ENCODE measurements around the gene NISCH. TPM values are rescaled to one million over a fixed set of nuclear protein-coding genes. Genes with fewer than 3 reads are reported as not detected.
A peak's percentile ranks its signal among the peaks of the same experiment; 100 is the strongest.

Gene NISCH
- total and polyA plus RNA-seq, 3 donors from 2014 or later, result 166 to 327 (median 315) TPM

DNA sequence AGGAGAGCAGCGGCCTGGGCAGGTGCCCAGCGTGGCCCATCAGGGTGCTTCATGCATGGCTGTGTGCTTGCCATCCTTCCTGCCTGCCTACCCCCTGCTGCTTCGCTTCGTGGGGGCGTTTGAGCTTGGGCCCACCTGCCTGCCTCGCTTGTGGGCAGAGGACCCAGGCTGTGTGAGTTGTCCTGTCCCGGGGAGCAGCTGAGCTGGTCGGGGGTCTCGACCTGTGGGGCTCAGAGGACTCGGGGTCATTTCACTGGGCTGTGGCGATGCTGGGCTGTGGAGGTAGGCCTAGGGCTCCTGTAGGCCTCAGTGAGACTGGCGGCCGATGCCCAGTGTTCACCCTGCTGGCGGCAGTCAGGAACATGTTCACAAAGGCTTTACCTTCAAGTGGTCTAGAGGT, 27.7 kb downstream of the NISCH start:
- intact Hi-C loops (cut with DNase I; ENCODE audit: low total_unique reads), result no loop called here
- TF ChIP-seq, protein P1, sequence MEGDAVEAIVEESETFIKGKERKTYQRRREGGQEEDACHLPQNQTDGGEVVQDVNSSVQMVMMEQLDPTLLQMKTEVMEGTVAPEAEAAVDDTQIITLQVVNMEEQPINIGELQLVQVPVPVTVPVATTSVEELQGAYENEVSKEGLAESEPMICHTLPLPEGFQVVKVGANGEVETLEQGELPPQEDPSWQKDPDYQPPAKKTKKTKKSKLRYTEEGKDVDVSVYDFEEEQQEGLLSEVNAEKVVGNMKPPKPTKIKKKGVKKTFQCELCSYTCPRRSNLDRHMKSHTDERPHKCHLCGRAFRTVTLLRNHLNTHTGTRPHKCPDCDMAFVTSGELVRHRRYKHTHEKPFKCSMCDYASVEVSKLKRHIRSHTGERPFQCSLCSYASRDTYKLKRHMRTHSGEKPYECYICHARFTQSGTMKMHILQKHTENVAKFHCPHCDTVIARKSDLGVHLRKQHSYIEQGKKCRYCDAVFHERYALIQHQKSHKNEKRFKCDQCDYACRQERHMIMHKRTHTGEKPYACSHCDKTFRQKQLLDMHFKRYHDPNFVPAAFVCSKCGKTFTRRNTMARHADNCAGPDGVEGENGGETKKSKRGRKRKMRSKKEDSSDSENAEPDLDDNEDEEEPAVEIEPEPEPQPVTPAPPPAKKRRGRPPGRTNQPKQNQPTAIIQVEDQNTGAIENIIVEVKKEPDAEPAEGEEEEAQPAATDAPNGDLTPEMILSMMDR (IDR thresholded peaks at IDR 0.05), result no peak
- no peak for TF ChIP-seq POLR2A (IDR thresholded peaks at IDR 0.05)
- no peak overlapping the region for H3K4me3 ChIP-seq
- WGBS, 2 donors, result 79 to 83% methylated on average over 7 to 14 of the region's 14 CpGs
- H3K27me3 ChIP-seq, result no peaks in the 10 kb centered on the region
- no peak for DNase-seq
- no peaks in the 10 kb centered on the region for H3K9me3 ChIP-seq
- no peaks in the 10 kb centered on the region for H3K36me3 ChIP-seq (ENCODE audit: low read depth, missing control alignments)
- peak overlapping the region; percentile 80 to 86 for H3K27ac ChIP-seq
- peaks cover 72% of the 10 kb centered on the region for H3K4me1 ChIP-seq

DNA sequence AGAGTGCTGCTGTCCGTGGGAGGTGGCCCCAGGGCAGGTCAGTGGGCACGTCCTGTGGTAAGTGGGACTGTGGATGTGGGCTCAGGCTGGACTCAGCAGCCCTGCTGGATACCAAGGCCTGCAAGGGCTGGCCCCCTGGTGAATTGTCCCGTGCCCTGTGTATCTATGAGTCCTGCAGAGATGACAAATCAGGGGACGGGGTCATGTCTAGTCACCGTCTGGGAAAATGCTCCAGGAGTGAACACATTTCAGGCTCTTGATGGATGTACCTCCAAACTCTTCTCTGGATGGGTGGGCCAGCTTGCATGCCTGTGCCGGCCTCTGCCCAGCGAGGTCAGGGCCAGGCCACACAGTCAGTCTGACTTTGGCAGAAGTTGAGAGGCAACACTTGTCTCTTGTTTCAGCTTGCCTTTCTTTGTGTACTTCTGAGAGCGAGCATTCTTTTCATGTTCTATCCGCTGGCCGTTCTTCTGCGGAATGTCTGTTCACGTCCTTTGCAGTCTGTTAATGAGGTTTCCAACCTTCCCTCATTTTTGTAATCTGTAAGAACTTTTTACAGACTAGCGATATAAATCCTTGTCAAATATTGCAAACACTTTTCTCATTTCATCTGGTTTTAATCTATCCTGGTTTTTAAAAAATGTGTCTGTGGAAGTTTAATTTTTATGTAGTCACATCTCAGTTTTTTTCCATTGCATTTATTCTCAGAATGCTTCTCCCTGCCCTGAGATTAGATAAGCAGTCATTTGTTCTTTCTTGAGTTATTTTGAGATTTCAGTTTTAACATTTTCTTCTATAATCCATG, 28.4 kb downstream of the NISCH start:
- H3K27me3 ChIP-seq, result no peaks in the 10 kb centered on the region
- no peak overlapping the region for H3K4me3 ChIP-seq
- H3K4me1 ChIP-seq, result peaks cover 79% of the 10 kb centered on the region
- peak; percentile 77 for DNase-seq
- intact Hi-C loops (cut with DNase I; ENCODE audit: low total_unique reads), result no loop called here
- 32 to 37% methylated on average over 9 to 13 of the region's 13 CpGs for WGBS, 2 donors
- peak overlapping the region; percentile 80 to 86 for H3K27ac ChIP-seq
- no peak for TF ChIP-seq POLR2A (IDR thresholded peaks at IDR 0.05)
- TF ChIP-seq, protein P1 (IDR thresholded peaks at IDR 0.05), result no peak
- no peaks in the 10 kb centered on the region for H3K36me3 ChIP-seq (ENCODE audit: low read depth, missing control alignments)
- no peaks in the 10 kb centered on the region for H3K9me3 ChIP-seq

- WGBS, 2 donors, result 54 to 65% methylated on average over 10 of the region's 10 CpGs
- Histone ChIP-seq H3K4me1 (peaks cover 83% of the 10 kb centered on the region), H3K9me3 (no peaks in the 10 kb centered on the region), H3K27me3 (no peaks in the 10 kb centered on the region), H3K27ac (peak overlapping the region; percentile 80 to 86), H3K4me3 (no peak overlapping the region), H3K36me3 (ENCODE audit: low read depth, missing control alignments) (no peaks in the 10 kb centered on the region)
- no peak for DNase-seq
- intact Hi-C loops (cut with DNase I; ENCODE audit: low total_unique reads), result loop anchor here (5.0 kb wide), 1 partner anchor 52 kb away; the partner anchor contains the start of gene UQCC5
- no peak for TF ChIP-seq POLR2A (IDR thresholded peaks at IDR 0.05)
- TF ChIP-seq, protein P1 (IDR thresholded peaks at IDR 0.05), result no peak
These were observed 29.5 kb downstream of the NISCH start for GRCh38 chr3:52484680-52485461.

DNA sequence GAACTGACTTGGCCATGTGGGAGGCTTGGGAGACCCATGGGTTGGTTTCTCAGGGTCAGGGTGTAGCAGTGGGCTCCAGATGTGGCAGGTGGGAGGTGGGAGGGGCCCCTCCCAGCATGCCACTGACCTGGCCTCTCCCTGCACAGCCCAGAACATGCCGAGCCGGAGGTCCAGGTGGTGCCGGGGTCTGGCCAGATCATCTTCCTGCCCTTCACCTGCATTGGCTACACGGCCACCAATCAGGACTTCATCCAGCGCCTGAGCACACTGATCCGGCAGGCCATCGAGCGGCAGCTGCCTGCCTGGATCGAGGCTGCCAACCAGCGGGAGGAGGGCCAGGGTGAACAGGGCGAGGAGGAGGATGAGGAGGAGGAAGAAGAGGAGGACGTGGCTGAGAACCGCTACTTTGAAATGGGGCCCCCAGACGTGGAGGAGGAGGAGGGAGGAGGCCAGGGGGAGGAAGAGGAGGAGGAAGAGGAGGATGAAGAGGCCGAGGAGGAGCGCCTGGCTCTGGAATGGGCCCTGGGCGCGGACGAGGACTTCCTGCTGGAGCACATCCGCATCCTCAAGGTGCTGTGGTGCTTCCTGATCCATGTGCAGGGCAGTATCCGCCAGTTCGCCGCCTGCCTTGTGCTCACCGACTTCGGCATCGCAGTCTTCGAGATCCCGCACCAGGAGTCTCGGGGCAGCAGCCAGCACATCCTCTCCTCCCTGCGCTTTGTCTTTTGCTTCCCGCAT, 31.8 kb downstream of the NISCH start:
- no peaks in the 10 kb centered on the region for H3K27me3 ChIP-seq
- H3K4me1 ChIP-seq, result peaks cover 78% of the 10 kb centered on the region
- no peak overlapping the region for H3K4me3 ChIP-seq
- peak overlapping the region; percentile 10 to 86 for H3K27ac ChIP-seq
- intact Hi-C loops (cut with DNase I; ENCODE audit: low total_unique reads), result loop anchor here (5.0 kb wide), 1 partner anchor 50 kb away; the partner anchor contains the start of gene UQCC5
- no peaks in the 10 kb centered on the region for H3K36me3 ChIP-seq (ENCODE audit: low read depth, missing control alignments)
- no peak for TF ChIP-seq POLR2A (IDR thresholded peaks at IDR 0.05)
- TF ChIP-seq, protein P1 (IDR thresholded peaks at IDR 0.05), result no peak
- no peaks in the 10 kb centered on the region for H3K9me3 ChIP-seq
- WGBS, 2 donors, result 86% methylated on average over 9 to 31 of the region's 31 CpGs
- DNase-seq, result no peak

Data from testis (tissue), 3 donors.